T follicular helper cell (primary cell): ENCODE data around the gene ATRN.

Experiments used
- DNase-seq: peaks from one replicate; pipeline ENCODE4 v3.0.0-alpha.2; 2020; ENCODE audit warnings: low read depth

The ATRN gene

DNA sequence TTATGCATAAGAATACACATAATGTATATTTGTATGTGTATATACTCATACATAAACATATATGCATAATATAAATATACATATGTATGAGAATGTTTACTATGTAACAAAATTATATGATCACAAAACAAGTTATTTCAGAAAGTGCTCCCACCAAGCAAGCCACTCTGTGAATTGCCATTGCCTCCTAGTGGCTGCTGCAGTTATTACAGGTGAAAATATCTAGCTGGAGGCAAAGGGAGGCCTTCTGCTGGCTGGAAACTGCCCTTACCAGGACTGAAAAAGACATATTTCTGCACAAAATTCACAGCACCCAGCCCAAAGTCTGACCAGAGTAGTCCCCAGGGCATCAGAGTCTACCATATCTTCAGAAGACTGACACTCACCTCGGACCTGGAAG, 225.4 kb downstream of the ATRN start:
- no peak for DNase-seq

DNA sequence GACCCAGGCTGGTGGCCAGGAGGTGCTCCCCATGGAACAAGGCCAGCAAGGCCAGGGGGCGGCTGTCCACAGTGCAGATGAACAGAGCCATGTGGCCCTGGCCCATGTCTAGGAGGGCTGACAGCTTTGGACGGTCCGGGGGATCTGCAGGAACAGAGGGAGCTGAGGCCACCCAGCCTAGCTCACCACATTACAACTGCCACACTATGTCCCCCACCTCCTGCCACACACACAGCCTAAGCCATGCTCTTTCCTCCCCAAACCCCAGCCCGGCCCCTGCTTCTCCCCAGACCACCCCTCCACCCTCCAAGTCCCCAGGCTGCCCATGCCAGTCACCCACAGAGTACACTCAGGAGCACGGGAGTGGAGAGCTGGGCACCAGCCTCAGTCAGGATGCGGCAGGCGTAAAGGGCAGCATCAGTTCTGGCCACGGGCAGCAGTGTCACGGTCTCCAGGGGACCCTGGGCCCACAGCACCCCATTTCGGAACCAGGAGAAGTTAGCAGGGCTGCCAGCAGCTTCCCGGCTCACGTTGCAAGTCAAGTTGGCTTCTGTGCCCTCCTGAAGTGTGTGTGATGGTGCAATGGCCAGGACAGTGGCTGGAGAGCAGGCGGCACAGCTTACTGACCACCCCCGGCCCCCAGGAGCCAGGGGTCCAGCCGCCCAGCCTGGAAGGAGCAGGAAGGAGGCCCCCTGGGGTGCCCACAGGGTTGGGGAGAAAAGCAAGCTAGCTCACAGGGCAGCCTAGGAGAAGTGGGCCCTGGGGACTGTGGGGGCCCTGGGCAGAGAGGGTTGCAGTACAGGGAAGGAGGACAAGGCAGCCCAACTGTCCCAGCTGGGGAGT, 226.1 kb downstream of the ATRN start:
- DNase-seq, result no peak

GRCh38 chr20:3697588-3698305, 226.9 kb downstream of the ATRN start:
- no peak for DNase-seq

- DNase-seq, result no peak
Observed at GRCh38 chr20:3698591-3699001, 227.8 kb downstream of the ATRN start.

- no peak for DNase-seq
Observed at GRCh38 chr20:3699037-3699436, 228.2 kb downstream of the ATRN start.
